Fibroblast of pulmonary artery (primary cell): ENCODE data around the gene AGAP2.

Source experiments
- DNase-seq: peaks from one replicate; pipeline ENCODE4 v3.0.0-alpha.2; 2010; ENCODE audit warnings: low read depth
- H3K4me3 ChIP-seq: replicated peaks from 2 replicates; pipeline ENCODE4 v1.5.1; 2011; ENCODE audit warnings: low read depth, mild to moderate bottlenecking, control low read depth, low read length, moderate library complexity
- TF ChIP-seq, protein P1 (sequence below): IDR thresholded peaks from 2 replicates; pipeline ENCODE4 v1.5.1; 2011; ENCODE audit warnings: mild to moderate bottlenecking, control low read depth, low read length, inconsistent platforms; ENCODE audit errors: missing control alignments

AGAP2 gene

DNA sequence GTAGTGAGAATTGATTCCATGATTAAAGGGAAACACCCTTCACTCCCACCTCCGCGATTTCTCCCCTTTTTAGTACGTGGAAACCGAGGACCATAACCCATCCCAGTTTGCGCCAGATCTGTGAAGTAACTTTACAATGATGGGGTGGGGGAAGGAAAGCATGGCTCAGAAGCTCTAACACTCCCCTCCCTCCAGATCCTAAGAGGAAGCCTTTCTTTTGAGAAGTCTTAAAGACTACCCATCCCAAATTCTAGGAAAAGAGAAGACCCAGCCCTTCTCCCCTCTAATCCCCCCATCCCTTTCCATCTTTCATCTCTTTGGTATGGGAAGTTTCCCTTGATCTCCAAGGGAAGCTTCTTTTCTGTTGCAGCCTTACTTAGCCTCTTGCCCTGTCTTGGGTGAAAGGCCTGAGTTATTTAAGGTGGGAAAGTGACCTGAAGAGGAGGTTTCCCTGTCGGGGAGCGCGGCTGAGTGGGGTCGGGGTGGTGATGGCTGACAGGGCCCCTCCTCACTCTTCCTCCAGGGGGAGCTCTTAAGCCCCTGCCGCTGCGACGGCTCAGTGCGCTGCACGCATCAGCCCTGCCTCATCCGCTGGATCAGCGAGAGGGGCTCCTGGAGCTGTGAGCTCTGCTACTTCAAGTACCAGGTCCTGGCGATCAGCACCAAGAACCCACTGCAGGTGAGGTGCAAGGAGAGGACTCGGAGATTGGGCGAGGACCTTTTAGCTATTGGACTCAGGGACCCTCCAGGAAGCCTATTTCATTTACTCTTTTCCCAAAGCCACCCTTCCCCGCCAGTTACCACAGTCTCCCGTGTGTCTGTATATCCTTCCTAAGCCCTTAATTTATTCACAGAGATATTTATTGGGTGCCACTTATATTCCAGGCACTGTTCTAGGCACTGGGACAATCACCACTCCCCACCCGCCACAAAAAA lies 18.1 kb upstream of the AGAP2 start:
- H3K4me3 ChIP-seq, result peak overlapping the region; percentile 48
- TF ChIP-seq, protein P1, sequence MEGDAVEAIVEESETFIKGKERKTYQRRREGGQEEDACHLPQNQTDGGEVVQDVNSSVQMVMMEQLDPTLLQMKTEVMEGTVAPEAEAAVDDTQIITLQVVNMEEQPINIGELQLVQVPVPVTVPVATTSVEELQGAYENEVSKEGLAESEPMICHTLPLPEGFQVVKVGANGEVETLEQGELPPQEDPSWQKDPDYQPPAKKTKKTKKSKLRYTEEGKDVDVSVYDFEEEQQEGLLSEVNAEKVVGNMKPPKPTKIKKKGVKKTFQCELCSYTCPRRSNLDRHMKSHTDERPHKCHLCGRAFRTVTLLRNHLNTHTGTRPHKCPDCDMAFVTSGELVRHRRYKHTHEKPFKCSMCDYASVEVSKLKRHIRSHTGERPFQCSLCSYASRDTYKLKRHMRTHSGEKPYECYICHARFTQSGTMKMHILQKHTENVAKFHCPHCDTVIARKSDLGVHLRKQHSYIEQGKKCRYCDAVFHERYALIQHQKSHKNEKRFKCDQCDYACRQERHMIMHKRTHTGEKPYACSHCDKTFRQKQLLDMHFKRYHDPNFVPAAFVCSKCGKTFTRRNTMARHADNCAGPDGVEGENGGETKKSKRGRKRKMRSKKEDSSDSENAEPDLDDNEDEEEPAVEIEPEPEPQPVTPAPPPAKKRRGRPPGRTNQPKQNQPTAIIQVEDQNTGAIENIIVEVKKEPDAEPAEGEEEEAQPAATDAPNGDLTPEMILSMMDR, result peak; percentile 68
- peak; percentile 40 for DNase-seq

DNA sequence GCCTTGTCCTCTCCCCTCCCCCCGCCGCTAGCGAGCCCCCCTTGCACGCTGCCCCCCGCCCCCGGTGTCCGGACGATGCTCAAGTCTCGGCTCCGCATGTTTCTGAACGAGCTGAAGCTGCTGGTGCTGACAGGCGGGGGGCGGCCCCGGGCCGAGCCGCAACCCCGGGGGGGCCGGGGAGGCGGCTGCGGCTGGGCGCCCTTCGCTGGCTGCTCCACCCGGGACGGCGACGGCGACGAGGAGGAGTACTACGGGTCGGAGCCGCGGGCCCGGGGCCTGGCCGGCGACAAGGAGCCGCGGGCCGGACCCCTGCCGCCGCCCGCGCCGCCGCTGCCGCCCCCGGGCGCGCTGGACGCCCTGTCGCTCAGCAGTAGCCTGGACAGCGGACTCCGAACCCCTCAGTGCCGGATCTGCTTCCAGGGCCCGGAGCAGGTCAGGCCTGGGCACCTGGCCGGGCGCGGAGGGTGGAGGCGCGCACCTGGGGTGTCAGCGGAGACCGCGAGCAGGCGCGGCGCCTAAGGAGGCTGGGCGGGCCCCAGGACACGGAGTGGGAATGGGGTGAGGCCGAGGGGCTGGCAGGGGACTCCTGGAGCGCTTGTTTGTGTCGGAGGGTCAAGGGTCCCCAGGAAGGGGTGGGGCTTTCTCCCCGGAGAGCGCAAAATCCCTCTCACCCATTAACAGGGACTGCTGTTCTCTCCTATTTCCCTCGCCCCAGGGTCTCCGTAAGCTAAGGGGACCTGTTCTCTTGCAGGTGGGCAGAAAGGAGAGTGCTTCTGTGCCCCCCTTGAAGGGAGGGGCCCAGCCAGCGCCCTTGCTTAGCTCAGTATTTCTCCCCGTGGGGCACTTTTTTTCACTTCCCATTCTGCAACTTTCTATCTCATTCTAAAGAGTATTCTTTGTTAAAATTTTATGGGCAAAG lies 17.2 kb upstream of the AGAP2 start:
- DNase-seq, result no peak
- peak overlapping the region; percentile 48 for H3K4me3 ChIP-seq
- TF ChIP-seq, protein P1, result no peak

DNA sequence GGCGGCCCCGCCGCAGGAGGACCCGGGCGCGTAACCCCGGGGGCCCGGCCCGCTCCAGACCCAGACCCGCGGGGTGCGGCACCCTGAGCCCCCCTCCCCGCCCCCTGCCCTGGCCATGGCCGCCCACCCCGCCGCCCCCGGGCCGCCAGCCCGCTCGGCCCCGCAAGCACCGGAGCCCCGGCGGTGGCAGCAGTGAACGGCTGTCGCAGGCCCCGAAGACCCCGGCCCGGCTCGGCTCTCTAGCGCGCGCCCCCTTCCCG lies 16.6 kb upstream of the AGAP2 start:
- TF ChIP-seq, protein P1, result no peak
- peak overlapping the region; percentile 48 for H3K4me3 ChIP-seq
- no peak for DNase-seq

DNA sequence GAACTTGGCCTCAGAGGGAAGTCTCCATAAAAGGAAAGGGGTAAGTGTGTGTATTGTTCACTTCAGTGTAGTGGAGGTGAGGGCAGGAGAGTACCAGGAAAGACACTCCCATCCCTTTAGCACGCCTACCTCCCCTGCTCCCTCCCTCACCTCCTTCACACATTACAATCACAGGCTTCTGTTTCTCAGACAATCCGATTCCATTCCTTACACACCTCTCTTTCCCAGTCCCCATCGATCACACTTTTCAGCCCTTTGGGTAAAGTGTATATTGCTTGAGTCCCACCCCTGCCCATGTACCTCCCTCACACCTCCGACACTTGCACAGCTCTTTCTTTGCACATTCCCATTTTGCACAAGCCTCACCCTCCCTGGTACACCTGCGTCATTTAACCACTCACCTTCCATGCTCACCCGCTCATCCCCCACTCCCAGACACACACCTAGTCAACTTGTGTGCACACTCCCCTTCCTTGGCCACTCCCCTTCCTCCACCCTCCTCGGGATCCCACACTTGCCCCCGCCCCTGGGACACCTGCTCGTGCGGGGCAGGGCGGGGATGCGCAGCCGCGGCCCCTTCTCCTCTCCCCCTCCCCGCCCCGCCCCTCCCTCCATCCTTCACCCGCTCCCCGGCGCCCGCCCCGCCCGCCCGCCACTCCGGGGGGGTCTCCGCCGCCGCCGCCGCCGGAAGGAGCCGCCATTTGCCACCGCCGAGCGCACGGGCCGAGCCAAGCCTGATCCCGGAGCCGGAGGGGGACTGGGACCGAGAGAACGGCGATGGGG lies 16.1 kb upstream of the AGAP2 start, which contains the start of gene MARCHF9:
MARCHF9 (plus strand) TSS at position 693 of the 783 bp plus-strand sequence. CDS start 426 bp downstream, outside the sequence.
- TF ChIP-seq, protein P1, result no peak

DNA sequence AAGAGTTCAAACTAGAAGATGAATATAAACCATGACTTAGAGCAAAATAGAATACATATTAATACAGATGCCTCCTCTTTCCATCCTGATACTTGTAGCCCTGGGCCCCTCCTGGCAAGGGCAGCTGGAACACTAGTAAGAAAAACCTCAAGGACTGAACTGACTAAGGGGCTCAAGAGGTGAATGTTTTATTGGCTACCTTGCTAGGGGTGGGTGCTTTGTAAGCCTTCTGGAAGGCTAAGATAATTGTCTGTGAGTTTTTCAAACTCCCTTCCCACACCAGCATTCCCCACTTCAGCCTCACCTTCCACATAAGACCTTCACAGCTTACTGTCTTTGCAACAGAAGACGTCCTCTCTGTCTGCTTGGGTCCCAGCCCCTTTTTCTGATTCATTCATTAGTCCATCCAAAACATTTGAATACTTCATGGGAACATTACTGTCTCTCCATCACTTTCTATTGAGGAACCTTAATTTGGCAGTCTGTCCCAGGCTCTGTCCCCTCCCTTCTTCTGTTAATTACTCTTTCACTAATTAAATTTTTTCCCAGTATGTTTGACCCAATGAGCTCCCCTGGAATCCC lies 15.3 kb upstream of the AGAP2 start:
- TF ChIP-seq, protein P1, result no peak
- DNase-seq, result no peak
- H3K4me3 ChIP-seq, result no peak overlapping the region

More for the DNA sequence above, 16.1 kb upstream of the AGAP2 start, which contains the start of gene MARCHF9:
- no peak for DNase-seq
- H3K4me3 ChIP-seq, result peak within 1 kb of the TSS; percentile 48

DNA sequence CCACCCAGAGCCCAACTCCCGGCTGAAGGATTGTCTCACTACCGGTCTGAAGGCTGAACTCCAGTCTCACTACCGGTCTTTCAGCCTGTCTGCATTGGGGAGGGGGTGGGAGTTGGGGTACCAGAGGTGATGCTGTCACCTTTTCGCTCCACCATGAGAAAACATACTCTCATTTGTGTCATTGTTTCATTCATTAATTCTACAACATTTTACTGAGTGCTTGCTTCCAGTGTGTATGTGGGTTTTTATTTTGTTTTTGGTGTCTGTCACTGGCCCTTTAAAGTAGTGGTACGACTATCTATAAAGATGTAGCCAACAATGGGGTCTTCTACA lies 14.1 kb upstream of the AGAP2 start:
- peak overlapping the region; percentile 20 for H3K4me3 ChIP-seq

More for the DNA sequence above, 14.1 kb upstream of the AGAP2 start:
- no peak for DNase-seq
- TF ChIP-seq, protein P1, result no peak
